Uterus (tissue), 2 donors: Measurements from ENCODE around the gene VWA1.

ENCODE experiments used
- CTCF ChIP-seq, 4 experiments: fragments of 200-600 bp in 2 of 4; fragments of 450-650 bp in 2 of 4; sonication (generic) in 2 of 4; IDR thresholded peaks; one replicate each; pipeline ENCODE4 v1.5.1; 2016 to 2019; ENCODE audit warnings: antibody characterized with exemption in 4 of 4, mild to moderate bottlenecking in 2 of 4, moderate library complexity in 1 of 4
- POLR2A ChIP-seq, 2 donors: fragments of 450-650 bp; IDR thresholded peaks; one replicate each; pipeline ENCODE4 v1.6.1; 2016; ENCODE audit warnings: antibody characterized with exemption in 2 of 2, mild to moderate bottlenecking in 1 of 2, moderate library complexity in 1 of 2

DNA sequence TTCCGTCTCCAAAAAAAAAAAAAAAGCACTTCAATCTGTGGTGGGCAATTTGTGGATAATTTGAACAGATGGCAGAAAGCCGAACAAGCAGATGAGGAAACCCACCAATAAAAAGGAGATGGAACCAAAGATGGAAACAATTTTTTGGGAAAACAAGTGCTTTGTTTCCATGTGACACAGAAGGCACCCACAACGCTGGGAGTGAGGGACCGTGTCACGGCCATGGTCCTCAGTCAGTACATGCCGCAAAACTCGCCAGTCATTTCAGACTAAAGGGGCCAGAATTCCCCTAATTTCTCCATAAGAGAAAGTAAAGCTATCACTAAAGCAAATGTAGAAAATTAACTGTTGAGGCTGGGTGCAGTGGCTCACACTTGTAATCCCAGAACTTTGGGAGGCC is 41.4 kb upstream of the VWA1 start:
- TF ChIP-seq CTCF (IDR thresholded peaks at IDR 0.05) (no peak), POLR2A (IDR thresholded peaks at IDR 0.05) (no peak)
